Small intestine (tissue), 7 donors: ENCODE data around the gene LRIT2. TPM values are rescaled to one million over a fixed set of nuclear protein-coding genes. Genes with fewer than 3 reads are reported as not detected.

Source experiments
- DNase-seq, 2 donors: peaks; one replicate each; pipeline versions ENCODE4 v3.0.0 to v3.0.0-alpha.2; 2013
- FAIRE-seq: peaks from 2 replicates; lab custom pipeline; 2012; peaks lifted over from hg19 to GRCh38; lab: Jason Lieb, UNC
- H3K27ac ChIP-seq, 3 donors: one replicate each; pipeline ENCODE4 v1.5.1; 2013; ENCODE audit warnings: low read length in 2 of 3, mild to moderate bottlenecking in 2 of 3, control low read depth in 1 of 3, inconsistent platforms in 1 of 3, low read depth in 1 of 3, moderate library complexity in 1 of 3
- H3K27me3 ChIP-seq, 3 donors: one replicate each; pipeline ENCODE4 v1.6.1; 2013; ENCODE audit warnings: low read length in 3 of 3, inconsistent platforms in 1 of 3; ENCODE audit not compliant: control insufficient read depth in 3 of 3, insufficient read depth in 3 of 3
- H3K36me3 ChIP-seq, 3 donors: one replicate each; pipeline ENCODE4 v1.6.1; 2013; ENCODE audit warnings: low read length in 3 of 3, inconsistent platforms in 1 of 3, low read depth in 1 of 3, mild to moderate bottlenecking in 1 of 3, moderate library complexity in 1 of 3; ENCODE audit not compliant: control insufficient read depth in 3 of 3, insufficient read depth in 2 of 3
- H3K4me1 ChIP-seq, 3 donors: one replicate each; pipeline ENCODE4 v1.6.1; 2013; ENCODE audit warnings: low read length in 2 of 3, inconsistent platforms in 1 of 3, low read depth in 1 of 3, mild to moderate bottlenecking in 1 of 3, moderate library complexity in 1 of 3; ENCODE audit not compliant: control insufficient read depth in 3 of 3, insufficient read depth in 2 of 3
- H3K4me3 ChIP-seq, 3 donors: one replicate each; pipeline ENCODE4 v1.5.1; 2013; ENCODE audit warnings: low read length in 3 of 3, control low read depth in 1 of 3, inconsistent platforms in 1 of 3, low read depth in 1 of 3, mild to moderate bottlenecking in 1 of 3, moderate library complexity in 1 of 3
- H3K9me3 ChIP-seq, 2 donors: one replicate each; pipeline ENCODE4 v1.6.1; 2013; ENCODE audit warnings: low read depth in 1 of 2, low read length in 1 of 2; ENCODE audit not compliant: control insufficient read depth in 2 of 2, insufficient read depth in 1 of 2
- WGBS, 3 donors: extraction: QIAGEN DNeasy Blood & Tissue Kit; methylation state at CpG; one replicate each; pipeline ENCODE4 v1.1.7; 2013; 5-methylcytosine and 5-hydroxymethylcytosine counted together
- polyA plus RNA-seq, 4 donors: library from polyadenylated mRNA; stranded (reverse) in 3 of 4; unstranded in 1 of 4; fragments of 200-250 nt in 3 of 4; fragments of 120-200 nt in 1 of 4; gene quantifications; one replicate each; pipeline versions ENCODE4 v1.2.1 to v1.2.3, GENCODE V29; 2013
- donor health status: healthy with polysubstance abuse.
- donor health status: control.
- donor health status: control.
- donor health status: Bipolar disorder and iron deficiency.
- donor health status: healthy.

Gene LRIT2
- polyA plus RNA-seq, 4 donors, result 0.25 TPM; not detected in 3

DNA sequence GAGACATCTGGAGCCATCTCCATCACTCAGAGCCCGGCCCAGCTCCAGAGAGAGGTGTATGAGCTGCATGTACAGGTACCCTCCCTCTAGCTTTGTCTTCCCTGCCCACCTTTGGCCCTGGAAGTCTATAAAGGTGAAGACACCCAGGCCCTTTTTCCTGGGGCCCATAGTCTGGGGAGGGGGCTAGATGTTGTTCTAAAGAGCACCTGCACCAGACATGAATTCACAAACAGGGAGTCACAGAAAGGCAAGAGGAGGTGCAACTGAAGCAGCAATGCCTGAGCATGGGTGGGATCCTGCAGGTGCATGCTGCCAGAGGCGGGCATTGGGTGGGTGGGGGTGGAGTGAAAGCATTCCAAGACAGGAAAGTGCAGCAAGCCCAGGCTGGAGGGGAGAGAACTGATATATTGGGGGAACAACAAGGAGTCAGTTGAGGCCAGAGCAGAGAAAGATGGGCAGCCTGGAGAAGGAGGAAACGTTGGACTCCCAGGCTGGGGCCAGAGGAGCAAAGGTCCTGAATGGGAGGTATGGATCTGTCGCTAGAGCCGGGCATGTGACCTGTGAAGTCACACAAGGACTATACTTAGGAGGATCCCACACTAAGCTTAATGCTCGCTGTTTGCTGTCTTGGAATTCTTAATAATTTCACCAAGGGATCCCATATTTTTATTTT is 19.4 kb downstream of the LRIT2 start:
- H3K9me3 ChIP-seq, result no peaks in the 10 kb centered on the region
- FAIRE-seq (no peak), DNase-seq (peak; percentile 29 to 54)
- no peak overlapping the region for H3K27ac ChIP-seq
- WGBS, 3 donors, result 27 to 55% (median 40%) methylated on average over 6 of the region's 6 CpGs
- H3K36me3 ChIP-seq, result no peaks in the 10 kb centered on the region
- H3K4me1 ChIP-seq, result peaks cover 0 to 12% (median 0%) of the 10 kb centered on the region in 3 donors
- H3K27me3 ChIP-seq, result peaks cover 0 to 2% (median 0%) of the 10 kb centered on the region in 3 donors
- H3K4me3 ChIP-seq, result no peak overlapping the region

DNA sequence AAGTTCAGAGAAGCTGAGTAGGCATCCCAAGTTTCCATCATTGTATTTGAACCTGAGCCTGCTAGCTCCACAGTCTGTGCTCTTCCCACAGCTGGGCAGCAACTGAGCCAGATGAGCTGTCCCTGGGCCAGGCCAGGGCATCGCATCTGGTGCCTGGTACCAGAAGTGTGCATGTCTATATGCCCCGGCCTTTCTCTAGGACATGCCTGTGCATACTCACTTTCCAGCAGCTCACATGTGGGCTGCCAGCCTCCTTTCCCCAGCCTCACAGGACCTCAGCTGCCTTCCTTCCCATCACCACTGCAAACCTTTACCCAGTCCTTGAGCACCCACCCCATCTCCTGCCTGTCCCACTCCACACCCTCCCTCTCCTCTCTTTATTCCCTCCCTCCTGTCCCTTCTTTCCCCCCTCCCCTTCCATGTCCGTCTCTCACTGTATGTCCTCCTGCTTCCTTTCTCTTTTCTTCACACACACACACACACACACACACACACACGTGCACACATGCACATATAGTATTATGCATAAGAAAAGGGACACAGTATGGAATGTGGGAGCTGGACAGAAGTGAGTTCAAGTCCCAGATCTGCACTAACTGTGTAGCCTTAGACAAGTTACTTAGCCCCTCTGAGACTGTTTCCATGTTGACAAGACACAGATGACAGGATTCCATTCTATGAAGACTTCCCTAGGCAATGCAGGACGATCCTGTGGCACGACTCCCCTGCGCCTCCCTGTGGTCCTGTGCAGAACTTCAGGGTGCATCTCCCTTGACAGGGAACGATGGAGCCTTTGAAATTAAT is 20.1 kb downstream of the LRIT2 start:
- Histone ChIP-seq H3K27me3 (peaks cover 0 to 2% (median 0%) of the 10 kb centered on the region in 3 donors), H3K4me3 (no peak overlapping the region), H3K9me3 (no peaks in the 10 kb centered on the region), H3K27ac (no peak overlapping the region), H3K36me3 (no peaks in the 10 kb centered on the region), H3K4me1 (peaks cover 0 to 17% (median 0%) of the 10 kb centered on the region in 3 donors)
- no peak for FAIRE-seq
- peak; percentile 54 to 63 for DNase-seq
- 31 to 35% (median 32%) methylated on average over 8 of the region's 8 CpGs for WGBS, 3 donors

DNA sequence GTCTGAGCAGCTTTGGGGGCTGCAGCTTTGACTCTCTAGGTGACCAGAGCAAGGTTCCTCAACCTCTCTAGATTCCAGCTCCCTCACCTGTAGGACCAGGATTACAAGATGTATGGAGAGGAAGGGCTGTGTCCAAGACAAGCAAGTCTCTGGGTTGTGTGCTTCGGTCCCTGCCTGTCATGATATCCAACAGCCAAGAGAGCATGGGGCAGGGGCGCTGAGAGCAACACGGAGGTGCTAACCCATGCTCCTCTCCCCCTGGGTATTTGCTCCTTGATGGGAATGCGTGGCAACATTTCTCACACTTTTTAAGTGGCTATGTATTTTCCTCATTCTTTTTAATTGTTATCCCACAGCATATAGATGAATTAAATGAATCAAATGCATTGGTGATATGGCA is 20.7 kb downstream of the LRIT2 start:
- Histone ChIP-seq H3K36me3 (no peaks in the 10 kb centered on the region), H3K27ac (no peak overlapping the region), H3K4me3 (no peak overlapping the region), H3K4me1 (peaks cover 0 to 17% (median 0%) of the 10 kb centered on the region in 3 donors), H3K27me3 (peaks cover 0 to 2% (median 0%) of the 10 kb centered on the region in 3 donors), H3K9me3 (no peaks in the 10 kb centered on the region)
- DNase-seq (no peak), FAIRE-seq (no peak)
- WGBS, 3 donors, result 90 to 93% (median 91%) methylated on average over 4 of the region's 4 CpGs

DNA sequence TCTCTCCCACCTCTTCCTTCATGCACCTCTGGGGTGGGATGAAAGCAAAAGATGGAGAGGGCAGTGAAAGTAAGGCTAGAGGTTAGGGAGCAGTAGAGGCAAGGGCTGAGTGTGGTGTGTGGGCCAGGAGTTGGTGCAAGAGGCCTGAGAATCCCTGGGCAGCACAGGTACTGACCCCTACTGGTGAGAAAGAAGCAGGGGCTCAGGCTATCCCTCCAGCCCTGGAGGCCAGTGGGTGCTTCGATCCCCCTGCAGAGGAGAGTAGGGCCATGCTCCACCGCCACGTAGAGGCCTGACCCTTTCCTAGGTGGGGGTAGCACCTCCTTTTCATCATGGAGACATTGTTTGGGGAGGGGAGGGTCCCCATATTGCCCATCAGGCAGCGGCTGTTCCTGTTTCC is 21.2 kb downstream of the LRIT2 start:
- peaks cover 0 to 2% (median 0%) of the 10 kb centered on the region in 3 donors for H3K27me3 ChIP-seq
- no peaks in the 10 kb centered on the region for H3K36me3 ChIP-seq
- DNase-seq (no peak), FAIRE-seq (no peak)
- no peak overlapping the region for H3K4me3 ChIP-seq
- H3K4me1 ChIP-seq, result peaks cover 0 to 17% (median 0%) of the 10 kb centered on the region in 3 donors
- H3K27ac ChIP-seq, result no peak overlapping the region
- no peaks in the 10 kb centered on the region for H3K9me3 ChIP-seq
- 87 to 100% (median 92%) methylated on average over 4 of the region's 4 CpGs for WGBS, 3 donors

DNA sequence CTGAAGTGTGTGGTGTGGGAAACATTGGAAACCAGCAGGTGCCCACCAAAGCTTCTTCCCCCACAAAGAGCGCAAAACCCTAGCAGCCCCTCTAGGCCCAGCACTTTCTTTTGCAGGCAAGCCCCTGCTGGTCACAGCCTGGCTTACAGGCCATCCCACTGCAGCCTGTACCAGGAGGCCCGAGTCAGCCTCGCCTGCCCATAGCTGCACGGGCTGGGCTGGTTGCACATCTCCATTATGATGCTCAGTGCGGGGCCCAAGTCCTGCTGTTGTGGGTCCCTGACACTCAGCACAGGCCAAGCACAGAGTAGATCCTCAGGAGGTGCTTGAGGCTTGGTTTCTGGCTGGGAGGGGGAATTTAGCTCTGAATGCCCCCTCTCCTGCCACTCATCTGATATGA is 23.0 kb downstream of the LRIT2 start:
- 84 to 92% (median 85%) methylated on average over 5 of the region's 5 CpGs for WGBS, 3 donors
- Histone ChIP-seq H3K4me1 (peaks cover 0 to 17% (median 0%) of the 10 kb centered on the region in 3 donors), H3K4me3 (no peak overlapping the region), H3K36me3 (no peaks in the 10 kb centered on the region), H3K27ac (no peak overlapping the region), H3K27me3 (peaks cover 0 to 2% (median 0%) of the 10 kb centered on the region in 3 donors), H3K9me3 (no peaks in the 10 kb centered on the region)
- FAIRE-seq (no peak), DNase-seq (no peak)

DNA sequence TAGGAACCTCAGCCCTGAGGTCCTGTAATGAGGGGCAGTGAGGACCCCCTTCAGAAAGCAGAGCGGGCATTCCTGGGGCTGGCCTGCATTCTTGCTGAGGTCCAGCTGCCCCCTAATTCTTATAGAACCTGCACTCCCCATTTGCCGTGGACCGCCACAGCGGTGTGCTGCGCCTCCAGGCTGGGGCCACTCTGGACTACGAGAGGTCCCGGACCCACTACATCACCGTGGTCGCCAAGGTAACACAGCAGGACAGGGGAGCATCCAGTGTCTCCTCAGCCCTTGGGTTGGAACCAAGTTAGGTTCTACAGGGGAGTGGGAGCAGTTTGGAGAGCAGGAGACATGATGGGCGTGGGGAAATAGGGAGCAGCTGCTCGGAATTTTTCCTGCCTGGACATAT is 23.7 kb downstream of the LRIT2 start:
- Histone ChIP-seq H3K36me3 (no peaks in the 10 kb centered on the region), H3K27me3 (peaks cover 0 to 7% (median under 1%) of the 10 kb centered on the region in 3 donors), H3K4me1 (peaks cover 0 to 17% (median 0%) of the 10 kb centered on the region in 3 donors), H3K27ac (no peak overlapping the region), H3K4me3 (no peak overlapping the region), H3K9me3 (no peaks in the 10 kb centered on the region)
- DNase-seq (no peak), FAIRE-seq (no peak)
- 89 to 95% (median 91%) methylated on average over 11 of the region's 11 CpGs for WGBS, 3 donors

DNA sequence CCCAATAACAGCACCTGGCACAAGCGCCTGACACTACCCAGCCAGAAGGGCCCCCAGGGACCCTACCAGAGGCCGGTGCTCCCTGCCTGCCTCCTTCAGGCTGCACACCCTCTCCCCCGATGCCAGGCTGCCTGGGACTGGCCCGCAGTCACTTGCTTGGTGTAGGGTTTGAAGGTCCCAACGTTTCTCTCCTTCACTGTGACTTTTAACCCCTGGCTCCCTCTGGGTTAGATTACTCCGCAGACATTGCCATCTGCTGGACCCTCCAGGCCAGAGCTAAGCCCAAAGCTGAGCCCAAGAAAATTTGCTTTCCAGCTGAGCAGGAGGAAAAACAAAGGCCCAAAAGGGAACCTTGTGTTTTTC is 24.1 kb downstream of the LRIT2 start:
- H3K4me1 ChIP-seq, result peaks cover 0 to 17% (median 0%) of the 10 kb centered on the region in 3 donors
- no peak overlapping the region for H3K27ac ChIP-seq
- H3K36me3 ChIP-seq, result no peaks in the 10 kb centered on the region
- FAIRE-seq, result no peak
- peaks cover 0 to 11% (median 5%) of the 10 kb centered on the region in 3 donors for H3K27me3 ChIP-seq
- no peak for DNase-seq
- no peaks in the 10 kb centered on the region for H3K9me3 ChIP-seq
- 27 to 48% (median 36%) methylated on average over 6 of the region's 6 CpGs for WGBS, 3 donors
- H3K4me3 ChIP-seq, result no peak overlapping the region

DNA sequence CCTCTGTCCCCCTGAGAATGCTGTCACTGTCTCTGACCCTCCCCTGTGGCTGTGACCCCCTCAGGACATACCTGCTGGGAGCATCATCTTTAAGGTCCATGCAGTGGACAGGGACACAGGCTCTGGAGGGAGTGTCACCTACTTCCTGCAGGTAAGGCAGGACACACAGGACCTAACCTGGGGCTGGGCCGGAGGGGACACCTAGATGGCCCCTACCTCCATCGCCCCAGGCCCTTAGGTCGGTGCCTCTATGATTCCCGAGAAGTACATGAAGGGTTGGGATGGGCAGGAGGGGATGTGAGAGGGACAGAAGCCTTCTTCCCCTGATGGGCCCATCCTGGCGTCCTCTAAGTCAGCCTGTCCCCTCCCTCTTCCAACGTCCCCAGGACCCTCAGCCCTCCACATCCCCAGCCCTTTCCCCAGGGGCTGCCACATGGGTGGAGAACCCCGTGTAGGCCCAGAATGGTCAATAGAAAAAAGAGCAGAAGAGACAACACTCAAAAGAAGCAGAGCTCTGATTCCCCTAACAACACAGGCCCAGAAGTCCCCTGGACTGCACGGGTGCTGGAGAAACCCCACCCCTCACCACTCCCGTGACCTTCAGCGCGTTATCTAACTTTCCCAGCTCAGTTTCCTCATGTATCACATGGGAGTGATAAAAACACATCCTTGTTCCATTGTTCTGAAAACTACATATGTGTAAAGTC is 24.7 kb downstream of the LRIT2 start:
- H3K27ac ChIP-seq, result peak overlapping the region in 1 of 3 donors; percentile 28
- WGBS, 3 donors, result 51 to 72% (median 62%) methylated on average over 11 of the region's 11 CpGs
- FAIRE-seq, result no peak

More for the DNA sequence above, 24.7 kb downstream of the LRIT2 start:
- peak; percentile 30 to 81 for DNase-seq
- Histone ChIP-seq H3K27me3 (peaks cover 0 to 17% (median 7%) of the 10 kb centered on the region in 3 donors), H3K36me3 (no peaks in the 10 kb centered on the region), H3K4me3 (no peak overlapping the region), H3K4me1 (peaks cover 0 to 17% (median 0%) of the 10 kb centered on the region in 3 donors), H3K9me3 (no peaks in the 10 kb centered on the region)
